BJ (cell line): Measurements from ENCODE around the gene RBM26. TPM values are rescaled to one million over a fixed set of nuclear protein-coding genes. Genes with fewer than 3 reads are reported as not detected.

Experiments
- CTCF ChIA-PET: fragments of 350-600 bp; formaldehyde crosslinking; extraction: SDS; loops from one replicate; lab custom pipeline; 2021; ENCODE audit warnings: antibody characterized with exemption, inconsistent platforms; lab: Yijun Ruan, JAX
- POLR2A ChIA-PET: fragments of 300-600 bp; sonication (Branson Sonifier 250); formaldehyde crosslinking; extraction: SDS; loops from one replicate; lab custom pipeline; 2021; ENCODE audit warnings: antibody characterized with exemption; lab: Charles Lee
- DNase-seq: peaks from one replicate; pipeline ENCODE4 v3.0.0-alpha.2; 2011; ENCODE audit warnings: low read depth
- H3K27me3 ChIP-seq: 2 replicates; pipeline ENCODE4 v1.6.0; 2011; ENCODE audit warnings: low read length; ENCODE audit not compliant: control insufficient read depth, insufficient read depth
- H3K36me3 ChIP-seq: 2 replicates; pipeline ENCODE4 v1.5.1; 2011; ENCODE audit warnings: low read length; ENCODE audit not compliant: control insufficient read depth, insufficient read depth
- H3K4me3 ChIP-seq: 2 replicates; pipeline ENCODE4 v1.5.1; 2011; ENCODE audit warnings: low read depth, mild to moderate bottlenecking, control low read depth, low read length
- CTCF ChIP-seq: IDR thresholded peaks from 2 replicates; pipeline ENCODE4 v1.5.1; 2011; ENCODE audit warnings: low read depth, mild to moderate bottlenecking, control low read depth, inconsistent platforms, low read length, moderate library complexity; ENCODE audit not compliant: insufficient read depth
- polyA plus RNA-seq: library from polyadenylated mRNA; depleted of rRNA; stranded (reverse); fragments of >200 nt; gene quantifications from 2 replicates; pipeline ENCODE4 v1.2.3, GENCODE V29; 2011

RBM26 gene
- polyA plus RNA-seq, 1 experiment, result 7.9 TPM

GRCh38 chr13:79361299-79361698 is 44.8 kb downstream of the RBM26 start:
- ChIA-PET CTCF (no interaction called here), POLR2A (no interaction called here)
- Histone ChIP-seq H3K27me3 (no peaks in the 10 kb centered on the region), H3K4me3 (no peak overlapping the region), H3K36me3 (peaks cover 2% of the 10 kb centered on the region; the same call in 1 of the 2 replicates)
- no peak for DNase-seq
- TF ChIP-seq CTCF, result no peak

- DNase-seq, result no peak
- Histone ChIP-seq H3K36me3 (no peaks in the 10 kb centered on the region), H3K4me3 (no peak overlapping the region), H3K27me3 (no peaks in the 10 kb centered on the region)
- CTCF ChIA-PET, result interaction anchor here (0.7 kb wide), 1 partner anchor 982 kb away, joined by 3 read pairs; no protein-coding TSS in a partner anchor
- TF ChIP-seq CTCF, result no peak
- POLR2A ChIA-PET, result no interaction called here
These were observed 46.0 kb downstream of the RBM26 start for GRCh38 chr13:79360095-79360494.

- CTCF ChIA-PET, result interaction anchor here (0.6 to 1.5 kb wide), 2 partner anchors 14 to 184 kb away, joined by 3 read pairs; no protein-coding TSS in a partner anchor
- POLR2A ChIA-PET, result no interaction called here
- DNase-seq, result no peak
- no peaks in the 10 kb centered on the region for H3K27me3 ChIP-seq
- peaks cover 3% of the 10 kb centered on the region for H3K36me3 ChIP-seq
- no peak overlapping the region for H3K4me3 ChIP-seq
- no peak for TF ChIP-seq CTCF
These were observed 47.0 kb downstream of the RBM26 start for GRCh38 chr13:79359064-79359463.

- Histone ChIP-seq H3K36me3 (peaks cover 3% of the 10 kb centered on the region), H3K27me3 (no peaks in the 10 kb centered on the region), H3K4me3 (no peak overlapping the region)
- ChIA-PET POLR2A (no interaction called here), CTCF (no interaction called here)
- no peak for TF ChIP-seq CTCF
- DNase-seq, result no peak
These were observed 51.8 kb downstream of the RBM26 start for GRCh38 chr13:79354285-79354684.

- TF ChIP-seq CTCF, result no peak
- CTCF ChIA-PET, result no interaction called here
- POLR2A ChIA-PET, result no interaction called here
- Histone ChIP-seq H3K36me3 (peaks cover 3% of the 10 kb centered on the region), H3K27me3 (no peaks in the 10 kb centered on the region), H3K4me3 (no peak overlapping the region)
- DNase-seq, result no peak
These were observed 52.4 kb downstream of the RBM26 start for GRCh38 chr13:79353693-79354092.
